Measurements from ENCODE around the gene SOBP. TPM values are rescaled to one million over a fixed set of nuclear protein-coding genes. Genes with fewer than 3 reads are reported as not detected.
A peak's percentile ranks its signal among the peaks of the same experiment; 100 is the strongest.

Gene SOBP
- total RNA-seq, 4 donors from 2014 or later, result 5.6 to 21.4 (median 18.1) TPM

DNA sequence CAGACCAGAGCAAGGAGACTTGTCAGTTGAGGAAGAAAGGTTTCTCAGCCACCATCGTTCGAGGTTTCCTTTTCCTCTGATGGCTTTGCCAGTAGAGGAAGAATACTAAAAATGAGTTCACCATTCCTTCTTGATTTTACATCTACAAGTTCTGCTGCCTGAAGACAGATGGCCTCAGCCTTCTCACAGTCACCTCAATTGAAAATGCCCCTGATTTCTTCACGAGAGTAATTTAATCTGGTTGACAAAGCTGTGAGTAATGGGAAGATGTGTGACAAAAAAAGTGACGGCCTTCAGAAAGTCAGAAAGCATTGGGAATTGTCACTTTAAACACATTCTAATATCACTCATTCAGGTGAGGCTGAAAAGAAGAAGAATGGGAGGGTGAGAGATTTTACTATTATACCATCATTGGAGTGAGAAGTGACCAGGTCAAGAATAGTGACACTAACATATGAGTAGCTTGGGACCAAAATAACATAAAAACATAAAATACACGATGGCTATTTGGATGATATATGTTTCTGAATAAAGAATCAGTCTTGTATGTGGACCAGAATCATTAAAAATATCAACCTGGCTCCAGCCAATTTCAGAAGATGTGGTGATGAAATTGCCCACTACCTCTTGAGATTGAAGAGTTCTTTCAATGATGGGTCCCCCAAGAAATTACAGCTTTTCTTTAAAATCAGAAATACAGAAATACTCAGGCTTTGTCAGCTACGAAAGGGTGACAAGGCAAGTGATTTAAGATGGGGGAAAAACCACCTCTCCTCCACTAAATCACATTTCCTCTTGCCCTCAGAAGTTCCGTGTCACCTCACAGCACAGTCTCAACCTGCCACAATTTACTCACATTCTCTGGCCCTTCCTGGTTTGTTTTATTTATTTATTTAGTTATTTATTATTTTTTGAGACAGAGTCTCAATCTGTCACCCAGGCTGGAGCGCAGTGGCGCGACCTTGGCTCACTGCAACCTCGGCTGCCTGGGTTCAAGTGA is 147.7 kb downstream of the SOBP start:
- no peak for TF ChIP-seq POLR2A (IDR thresholded peaks at IDR 0.05)
- TF ChIP-seq, protein P1, sequence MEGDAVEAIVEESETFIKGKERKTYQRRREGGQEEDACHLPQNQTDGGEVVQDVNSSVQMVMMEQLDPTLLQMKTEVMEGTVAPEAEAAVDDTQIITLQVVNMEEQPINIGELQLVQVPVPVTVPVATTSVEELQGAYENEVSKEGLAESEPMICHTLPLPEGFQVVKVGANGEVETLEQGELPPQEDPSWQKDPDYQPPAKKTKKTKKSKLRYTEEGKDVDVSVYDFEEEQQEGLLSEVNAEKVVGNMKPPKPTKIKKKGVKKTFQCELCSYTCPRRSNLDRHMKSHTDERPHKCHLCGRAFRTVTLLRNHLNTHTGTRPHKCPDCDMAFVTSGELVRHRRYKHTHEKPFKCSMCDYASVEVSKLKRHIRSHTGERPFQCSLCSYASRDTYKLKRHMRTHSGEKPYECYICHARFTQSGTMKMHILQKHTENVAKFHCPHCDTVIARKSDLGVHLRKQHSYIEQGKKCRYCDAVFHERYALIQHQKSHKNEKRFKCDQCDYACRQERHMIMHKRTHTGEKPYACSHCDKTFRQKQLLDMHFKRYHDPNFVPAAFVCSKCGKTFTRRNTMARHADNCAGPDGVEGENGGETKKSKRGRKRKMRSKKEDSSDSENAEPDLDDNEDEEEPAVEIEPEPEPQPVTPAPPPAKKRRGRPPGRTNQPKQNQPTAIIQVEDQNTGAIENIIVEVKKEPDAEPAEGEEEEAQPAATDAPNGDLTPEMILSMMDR (IDR thresholded peaks at IDR 0.05), result no peak
- H3K4me3 ChIP-seq (replicated peaks in 1 of 3), result no peak overlapping the region
- no peak overlapping the region for H3K27ac ChIP-seq
- H3K9me3 ChIP-seq, result no peaks in the 10 kb centered on the region
- DNase-seq, result no peak
- intact Hi-C loops (cut with DNase I), result no loop called here
- 92 to 93% methylated on average over 11 of the region's 11 CpGs for WGBS, 2 donors
- H3K36me3 ChIP-seq, result no peaks in the 10 kb centered on the region
- H3K27me3 ChIP-seq, result no peaks in the 10 kb centered on the region
- H3K4me1 ChIP-seq, result peaks cover 19 to 23% of the 10 kb centered on the region in 2 donors

DNA sequence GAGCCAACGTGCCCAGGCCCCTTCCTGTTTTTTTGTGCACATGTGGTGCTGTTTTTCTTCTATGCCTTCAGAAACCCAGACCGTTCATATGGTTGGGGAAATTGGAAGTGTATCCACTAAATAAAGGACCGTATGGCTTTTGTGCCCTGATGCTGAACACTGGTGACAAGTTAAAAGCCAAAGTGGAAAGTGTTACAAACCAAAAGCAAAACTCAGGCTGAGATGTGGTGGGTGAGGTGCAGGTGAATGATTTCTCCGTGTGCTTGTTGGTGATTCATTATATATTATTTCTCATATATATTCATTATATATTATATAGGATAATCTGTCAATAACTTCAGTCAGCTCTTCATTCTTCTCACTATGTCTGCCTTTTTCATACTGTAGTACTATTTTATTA is 148.6 kb downstream of the SOBP start:
- no peak for DNase-seq
- no peaks in the 10 kb centered on the region for H3K27me3 ChIP-seq
- H3K4me3 ChIP-seq (replicated peaks in 1 of 3), result no peak overlapping the region
- no peaks in the 10 kb centered on the region for H3K36me3 ChIP-seq
- no peak for TF ChIP-seq POLR2A (IDR thresholded peaks at IDR 0.05)
- TF ChIP-seq, protein P1 (IDR thresholded peaks at IDR 0.05), result no peak
- intact Hi-C loops (cut with DNase I), result no loop called here
- no peak overlapping the region for H3K27ac ChIP-seq
- peaks cover 19 to 23% of the 10 kb centered on the region in 2 donors for H3K4me1 ChIP-seq
- H3K9me3 ChIP-seq, result no peaks in the 10 kb centered on the region
- WGBS, 2 donors, result 78 to 89% methylated on average over 4 of the region's 4 CpGs

DNA sequence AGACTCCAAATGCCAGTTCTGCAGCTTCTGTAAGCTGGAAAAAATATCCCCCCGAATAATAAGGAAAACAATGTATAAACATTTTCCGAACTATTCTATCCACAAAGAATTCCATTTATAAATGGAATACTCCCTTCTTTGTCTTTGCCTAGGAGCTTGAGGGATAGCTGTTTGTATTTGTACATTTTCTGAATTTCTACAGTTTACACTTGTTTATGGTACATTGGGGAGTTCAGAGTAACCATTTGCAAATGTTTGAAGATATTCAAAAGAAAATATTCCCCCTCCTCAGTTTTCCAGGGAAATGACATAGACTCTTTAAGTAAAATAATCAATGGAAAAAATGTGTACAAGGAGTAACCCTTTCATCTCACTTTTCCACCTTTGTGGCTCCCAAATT is 149.6 kb downstream of the SOBP start:
- Histone ChIP-seq H3K4me1 (peaks cover 15 to 19% of the 10 kb centered on the region in 2 donors), H3K27me3 (no peaks in the 10 kb centered on the region), H3K9me3 (no peaks in the 10 kb centered on the region), H3K4me3 (replicated peaks in 1 of 3) (no peak overlapping the region), H3K36me3 (no peaks in the 10 kb centered on the region), H3K27ac (no peak overlapping the region)
- 44% methylated on average over 2 of the region's 2 CpGs for WGBS, 2 donors
- TF ChIP-seq POLR2A (IDR thresholded peaks at IDR 0.05), result no peak
- TF ChIP-seq, protein P1 (IDR thresholded peaks at IDR 0.05), result no peak
- intact Hi-C loops (cut with DNase I), result no loop called here
- no peak for DNase-seq

DNA sequence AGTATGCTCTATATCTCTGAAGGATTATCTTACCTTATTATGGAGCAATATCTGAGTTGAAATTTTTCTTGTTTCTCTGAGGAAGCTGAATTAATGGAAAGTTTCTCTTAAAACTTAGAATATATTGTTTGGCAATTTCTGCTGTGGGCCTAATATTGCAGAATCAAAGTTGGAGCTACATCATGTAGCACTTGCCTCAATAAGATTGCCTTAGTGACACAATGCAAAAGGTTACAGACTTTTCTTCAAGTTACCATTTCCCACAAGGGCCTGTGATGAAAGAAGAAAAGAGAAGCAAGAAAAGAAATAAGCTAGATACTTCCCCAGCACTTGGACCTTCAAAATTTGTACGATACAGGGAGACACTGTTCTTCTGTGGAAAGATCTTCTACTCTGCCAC is 151.2 kb downstream of the SOBP start:
- peak overlapping the region; percentile 3 to 55 (median 3) for H3K27ac ChIP-seq
- intact Hi-C loops (cut with DNase I), result no loop called here
- no peak overlapping the region for H3K4me3 ChIP-seq (replicated peaks in 1 of 3)
- WGBS, 2 donors, result 29 to 33% methylated on average over 1 of the region's 1 CpG
- no peak for DNase-seq
- TF ChIP-seq, protein P1 (IDR thresholded peaks at IDR 0.05), result no peak
- TF ChIP-seq POLR2A (IDR thresholded peaks at IDR 0.05), result no peak
- H3K27me3 ChIP-seq, result no peaks in the 10 kb centered on the region
- no peaks in the 10 kb centered on the region for H3K36me3 ChIP-seq
- H3K4me1 ChIP-seq, result peaks cover 15 to 25% of the 10 kb centered on the region in 2 donors
- H3K9me3 ChIP-seq, result no peaks in the 10 kb centered on the region

DNA sequence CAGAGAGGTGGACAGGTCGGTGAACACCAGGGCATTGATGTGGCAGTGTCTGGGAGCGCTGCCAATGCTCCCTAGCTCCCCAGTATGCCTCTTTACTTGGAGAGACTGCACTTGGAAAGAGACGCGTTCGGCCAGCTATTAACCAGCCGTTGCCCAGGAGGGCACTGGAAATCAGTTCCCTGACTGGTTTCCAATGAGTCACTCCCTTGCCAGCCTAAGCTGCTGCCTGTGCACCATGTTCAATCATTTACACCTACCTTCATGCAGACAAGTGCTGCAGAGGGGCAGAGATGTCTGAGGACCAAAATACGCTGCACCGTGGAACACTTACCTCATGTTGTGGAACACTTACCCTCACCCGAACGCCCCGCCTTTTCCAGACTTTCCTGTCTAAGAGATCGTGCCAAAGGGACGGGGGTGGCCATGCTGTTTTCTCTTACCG is 151.6 kb downstream of the SOBP start:
- Histone ChIP-seq H3K9me3 (no peaks in the 10 kb centered on the region), H3K27me3 (no peaks in the 10 kb centered on the region), H3K27ac (peak overlapping the region in 2 of 3 donors; percentile 3 to 55), H3K36me3 (no peaks in the 10 kb centered on the region), H3K4me1 (peaks cover 15 to 29% of the 10 kb centered on the region in 2 donors), H3K4me3 (replicated peaks in 1 of 3) (no peak overlapping the region)
- 23 to 31% methylated on average over 14 of the region's 14 CpGs for WGBS, 2 donors
- DNase-seq, result peak; percentile 94 to 96
- intact Hi-C loops (cut with DNase I), result no loop called here
- TF ChIP-seq, protein P1 (IDR thresholded peaks at IDR 0.05), result peak in 1 of 6 experiments; percentile 7
- no peak for TF ChIP-seq POLR2A (IDR thresholded peaks at IDR 0.05)

Measured in thyroid gland (tissue), 4 donors.